HG02571 (cell line): ENCODE data around the gene CELF2.
A peak's percentile ranks its signal among the peaks of the same experiment; 100 is the strongest.

Experiments
- ATAC-seq: cut with Tn5 transposase; IDR thresholded peaks from one replicate; pipeline ENCODE4 v1.9.1; 2021; ENCODE audit warnings: mild to moderate bottlenecking, moderate library complexity; ENCODE audit not compliant: unreplicated experiment

The CELF2 gene

GRCh38 chr10:11262494-11263345 is 245.0 kb downstream of the CELF2 start:
- no peak for ATAC-seq

GRCh38 chr10:11263767-11264166 is 246.1 kb downstream of the CELF2 start:
- ATAC-seq: no peak

GRCh38 chr10:11264296-11265048 is 246.8 kb downstream of the CELF2 start:
- ATAC-seq: no peak

DNA sequence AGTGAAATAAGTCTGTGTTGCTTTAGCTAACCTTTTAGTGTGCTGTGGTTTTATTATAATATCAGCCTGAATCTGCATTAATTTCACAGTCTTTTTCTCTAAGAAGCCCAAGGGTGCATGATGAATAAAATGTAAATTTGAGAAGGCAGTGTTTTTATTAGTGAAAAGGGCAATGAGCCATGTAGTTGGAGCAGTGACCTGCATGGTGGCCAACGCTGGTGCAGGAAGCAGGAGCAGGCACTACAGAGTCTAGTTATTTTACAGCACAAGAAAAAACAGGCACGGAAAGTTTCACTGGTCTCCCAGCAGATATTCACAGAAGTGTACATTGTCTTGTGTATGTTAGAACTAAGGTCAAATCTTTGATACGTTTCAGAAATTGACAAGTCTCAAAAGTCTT is 247.8 kb downstream of the CELF2 start:
- no peak for ATAC-seq

GRCh38 chr10:11266426-11266825 is 248.8 kb downstream of the CELF2 start:
- ATAC-seq: no peak

GRCh38 chr10:11270135-11270857 is 252.6 kb downstream of the CELF2 start:
- peak; percentile 78 for ATAC-seq

GRCh38 chr10:11270858-11271179 is 253.1 kb downstream of the CELF2 start:
- no peak for ATAC-seq

GRCh38 chr10:11272915-11273389 is 255.3 kb downstream of the CELF2 start:
- ATAC-seq: no peak

- no peak for ATAC-seq
Observed at GRCh38 chr10:11274452-11274851, 256.8 kb downstream of the CELF2 start.

DNA sequence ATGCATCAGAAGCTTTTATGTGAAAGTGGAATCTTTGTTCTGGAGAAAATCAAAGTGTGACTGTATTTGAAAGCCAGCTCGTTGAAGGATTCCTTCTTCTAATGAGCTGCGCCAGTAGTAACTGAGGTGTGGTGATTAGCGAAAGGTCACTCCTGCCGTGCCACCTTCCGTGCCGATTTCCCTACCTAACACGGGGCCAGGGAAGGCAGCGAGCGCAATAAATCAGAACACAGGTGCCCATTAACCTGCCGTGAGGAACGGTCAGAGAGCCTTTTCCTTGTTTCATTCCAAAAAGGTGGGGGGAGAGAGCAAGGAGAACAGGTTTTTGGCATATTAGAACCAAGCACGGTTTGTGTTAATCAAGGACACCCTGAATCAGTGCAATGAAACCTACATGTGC is 258.0 kb downstream of the CELF2 start:
- no peak for ATAC-seq

DNA sequence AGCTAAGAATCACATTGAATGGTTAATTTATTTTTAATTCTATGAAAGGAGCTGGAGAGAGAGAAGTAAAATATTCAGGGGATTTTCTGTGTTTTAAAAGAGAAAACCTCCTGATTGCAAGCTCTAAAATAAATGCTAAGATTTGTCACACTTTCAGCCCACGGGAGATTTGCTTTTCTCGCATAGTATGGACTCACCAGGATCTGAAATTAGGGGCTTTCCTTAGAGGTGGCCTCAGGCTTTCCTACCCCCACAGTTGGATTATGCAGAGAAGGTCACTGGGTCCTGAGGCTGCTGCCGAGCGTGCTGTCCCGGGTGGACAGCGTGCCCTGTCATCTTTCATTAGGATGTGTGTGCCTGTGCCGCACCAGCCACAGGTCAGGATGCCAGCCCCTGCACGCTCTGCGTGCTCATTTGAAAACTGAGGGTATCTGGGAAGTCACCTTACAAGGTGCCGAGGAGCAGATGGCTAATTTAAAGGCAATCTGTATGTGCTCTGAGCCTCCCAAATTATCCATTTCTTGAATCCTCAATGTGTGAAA is 258.8 kb downstream of the CELF2 start:
- ATAC-seq: no peak

- no peak for ATAC-seq
Observed at GRCh38 chr10:11279314-11279713, 261.6 kb downstream of the CELF2 start.

- no peak for ATAC-seq
Observed at GRCh38 chr10:11280187-11280932, 262.7 kb downstream of the CELF2 start.

GRCh38 chr10:11282156-11282555 is 264.5 kb downstream of the CELF2 start:
- no peak for ATAC-seq

DNA sequence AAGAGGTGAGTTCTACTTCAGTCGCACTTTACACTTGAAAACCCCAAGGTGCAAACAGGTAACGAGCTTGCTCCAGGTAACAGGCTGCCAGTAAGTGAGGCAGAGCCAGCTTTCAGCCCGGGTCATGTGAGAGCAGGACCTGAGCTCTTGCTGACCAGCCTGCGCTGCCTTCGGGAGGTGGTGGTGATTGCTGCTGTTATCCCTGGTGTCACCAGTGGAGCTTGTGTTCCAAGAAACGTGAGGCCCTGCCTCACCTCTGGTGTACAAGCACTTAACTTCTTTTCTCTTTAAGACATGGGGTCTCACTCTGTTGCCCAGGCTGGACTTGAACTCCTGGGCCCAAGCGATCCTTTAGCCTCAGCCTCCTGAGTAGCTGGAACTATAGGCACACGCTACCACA is 265.0 kb downstream of the CELF2 start:
- ATAC-seq: no peak

DNA sequence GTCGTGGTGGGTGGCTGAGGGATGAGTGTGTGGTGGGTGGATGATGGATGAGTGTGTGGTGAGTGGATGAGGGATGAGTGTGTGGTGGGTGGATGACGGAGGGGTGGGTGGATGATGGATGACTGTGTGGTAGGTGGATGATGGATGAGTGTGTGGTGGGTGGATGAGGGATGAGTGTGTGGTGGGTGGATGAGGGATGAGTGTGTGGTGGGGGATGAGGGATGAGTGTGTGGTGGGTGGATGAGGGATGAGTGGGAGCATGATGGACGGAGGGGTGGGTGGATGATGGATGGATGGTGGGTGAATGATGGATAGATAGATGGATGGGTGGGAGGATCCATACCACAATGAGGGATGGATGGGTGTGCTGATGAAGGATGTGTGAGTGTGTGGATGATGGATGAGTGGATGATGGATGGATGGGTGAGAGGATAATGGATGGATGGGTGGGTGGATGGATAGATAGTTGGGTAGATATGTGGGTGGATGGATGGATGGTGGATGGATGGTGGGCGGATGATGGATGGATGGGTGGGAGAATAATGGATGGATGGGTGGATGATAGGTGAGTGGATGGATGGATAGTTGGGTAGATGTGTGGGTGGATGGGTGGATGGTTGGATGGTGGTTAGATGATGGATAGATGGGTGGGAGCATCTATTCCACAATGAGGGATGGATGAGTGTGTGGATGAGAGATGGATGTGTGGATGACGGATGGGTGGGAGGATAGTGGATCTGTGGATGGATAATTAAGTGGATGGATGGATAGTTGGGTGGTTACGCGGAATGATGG is 266.8 kb downstream of the CELF2 start:
- ATAC-seq: no peak

DNA sequence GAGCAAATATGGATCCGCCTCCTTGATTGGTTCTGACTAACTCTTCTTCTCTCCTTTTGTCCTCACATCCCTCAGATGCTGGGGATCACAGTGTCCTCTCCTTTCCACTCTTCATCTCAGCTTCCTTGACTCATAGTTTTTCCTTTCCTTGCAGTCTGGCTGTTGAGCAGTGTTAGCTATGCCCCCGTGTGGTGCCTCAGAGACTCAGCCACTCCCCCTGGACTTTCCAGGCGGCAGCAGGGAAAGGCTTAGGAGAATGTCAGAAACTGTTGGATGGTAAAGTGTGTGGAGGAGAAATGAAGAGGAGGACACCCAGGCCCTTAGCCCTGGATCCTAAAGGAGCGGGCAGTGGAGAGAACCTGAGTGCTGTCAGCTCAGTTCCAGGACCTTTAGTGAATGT is 267.5 kb downstream of the CELF2 start:
- ATAC-seq: no peak

DNA sequence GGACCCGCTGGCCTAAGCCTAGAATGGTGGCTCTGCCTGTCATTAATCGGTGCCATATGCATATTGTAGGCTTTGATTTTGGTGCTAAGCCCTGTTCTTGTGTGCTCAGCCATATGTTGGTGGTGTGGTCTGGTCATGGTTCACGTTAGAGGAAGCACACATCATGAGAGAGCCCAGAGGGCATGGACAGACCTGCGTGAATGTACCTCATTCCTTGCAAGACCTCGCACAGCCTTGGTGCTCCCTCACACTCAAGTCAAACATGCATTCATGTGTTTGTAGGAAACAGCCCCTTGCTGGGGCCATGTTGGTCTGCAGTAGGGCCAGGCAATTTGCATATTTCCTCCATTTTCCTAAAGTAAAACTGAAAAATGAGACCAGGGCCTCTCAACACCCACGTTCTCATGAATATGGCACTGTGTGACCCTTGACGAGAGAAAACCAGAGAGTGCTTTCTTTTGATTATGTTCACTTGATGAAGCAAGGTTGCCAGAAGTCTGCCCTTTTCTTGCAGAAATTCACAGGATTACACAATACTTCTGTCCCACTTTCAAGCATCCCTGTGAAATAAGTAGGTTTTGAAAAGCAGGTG is 268.7 kb downstream of the CELF2 start:
- peak; percentile 90 for ATAC-seq

DNA sequence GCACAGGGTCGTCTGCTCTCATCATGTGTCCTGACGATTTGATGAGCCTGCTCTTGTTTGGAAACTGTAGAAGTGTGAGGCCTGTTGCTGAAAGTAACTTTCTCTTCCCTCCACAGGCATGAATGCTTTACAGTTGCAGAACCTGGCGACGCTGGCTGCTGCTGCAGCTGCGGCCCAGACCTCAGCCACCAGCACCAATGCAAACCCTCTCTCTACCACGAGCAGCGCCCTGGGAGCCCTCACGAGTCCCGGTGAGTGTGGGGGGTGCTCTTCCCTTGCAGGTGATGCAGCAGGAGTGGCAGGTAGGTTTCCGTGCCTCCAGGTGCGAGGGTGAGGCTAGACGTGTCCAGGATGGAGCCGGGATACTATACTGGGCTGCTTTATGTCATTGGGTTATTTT is 270.6 kb downstream of the CELF2 start:
- no peak for ATAC-seq
